Measurements from ENCODE around the gene FLT3.

DNA sequence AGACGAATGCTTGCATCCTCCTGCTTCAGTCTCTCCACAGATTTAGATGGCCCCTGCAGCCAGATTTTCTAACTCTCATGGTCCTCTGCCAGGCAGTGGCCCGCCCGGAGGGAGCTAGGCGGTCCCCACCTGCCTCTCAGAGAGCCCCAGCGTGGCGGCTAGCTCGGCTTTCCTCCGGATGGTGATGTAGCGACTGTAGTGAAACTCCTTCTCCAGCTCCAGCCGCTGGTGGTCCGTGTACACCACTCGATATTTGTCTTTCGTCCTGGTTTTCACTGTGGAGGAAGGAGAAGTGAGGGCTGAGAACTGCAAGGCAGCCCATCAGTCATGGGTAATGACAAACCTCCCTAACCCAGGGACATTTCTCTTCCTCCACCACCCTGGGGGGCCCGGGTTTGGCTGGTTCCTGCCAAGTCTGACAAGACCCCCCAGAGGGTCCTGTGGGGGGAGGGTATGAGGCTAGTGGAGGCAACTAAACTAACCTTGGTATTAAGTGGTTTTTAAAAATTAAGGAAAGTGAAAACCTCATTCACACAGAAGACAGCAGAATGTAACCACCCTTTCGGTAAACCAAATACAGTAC, 135.5 kb downstream of the FLT3 start:
- no peak for TF ChIP-seq JUND (IDR thresholded peaks at IDR 0.05)
- TF ChIP-seq CTCF (IDR thresholded peaks at IDR 0.05) = no peak
- no peak for TF ChIP-seq PBX3 (IDR thresholded peaks at IDR 0.05)
- TF ChIP-seq CHD2 (IDR thresholded peaks at IDR 0.05; ENCODE audit: low read length, partially characterized antibody) = no peak
- no peak for TF ChIP-seq YY1 (IDR thresholded peaks at IDR 0.05; ENCODE audit: low read depth)
- no peak for TF ChIP-seq POLR2AphosphoS5 (IDR thresholded peaks at IDR 0.05; ENCODE audit: low read depth, low read length)
- no peak for TF ChIP-seq REST (IDR thresholded peaks at IDR 0.05; ENCODE audit: low read depth, low read length)
- TF ChIP-seq TAF1 (IDR thresholded peaks at IDR 0.05; ENCODE audit: borderline replicate concordance, low read depth, low read length) = no peak
- TF ChIP-seq, protein P1, sequence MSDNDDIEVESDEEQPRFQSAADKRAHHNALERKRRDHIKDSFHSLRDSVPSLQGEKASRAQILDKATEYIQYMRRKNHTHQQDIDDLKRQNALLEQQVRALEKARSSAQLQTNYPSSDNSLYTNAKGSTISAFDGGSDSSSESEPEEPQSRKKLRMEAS (IDR thresholded peaks at IDR 0.05; ENCODE audit: low read depth) = no peak
- TF ChIP-seq RCOR1 (IDR thresholded peaks at IDR 0.05; ENCODE audit: low read length) = no peak
- no peak for TF ChIP-seq MEF2A (IDR thresholded peaks at IDR 0.05; ENCODE audit: borderline replicate concordance, low read depth)
- TF ChIP-seq NRF1 (IDR thresholded peaks at IDR 0.05; ENCODE audit: low read depth, low read length) = no peak
